Cardiac muscle cell (in vitro differentiated cells and primary cell): Measurements from ENCODE around the gene NR3C2. TPM values are rescaled to one million over a fixed set of nuclear protein-coding genes. Genes with fewer than 3 reads are reported as not detected.

Experiments used
- DNase-seq, 2 donors: peaks; one replicate each; pipeline versions ENCODE4 v3.0.0 to v3.0.0-alpha.2; 2010 to 2017; ENCODE audit warnings: low read depth in 1 of 2, low spot score in 1 of 2
- H3K27ac ChIP-seq: fragments of 200-600 bp; sonication (generic); 2 replicates; pipeline ENCODE4 v1.5.1; 2016
- H3K27me3 ChIP-seq: fragments of 200-600 bp; sonication (generic); 2 replicates; pipeline ENCODE4 v1.6.0; 2016; ENCODE audit warnings: control low read depth
- H3K36me3 ChIP-seq: fragments of 200-600 bp; sonication (generic); 2 replicates; pipeline ENCODE4 v1.5.1; 2016; ENCODE audit warnings: control low read depth
- H3K4me1 ChIP-seq: fragments of 200-600 bp; sonication (generic); 2 replicates; pipeline ENCODE4 v1.8.1; 2017; ENCODE audit warnings: low read depth, mild to moderate bottlenecking, mixed run types
- H3K4me3 ChIP-seq: fragments of 200-600 bp; sonication (generic); 2 replicates; pipeline ENCODE4 v1.5.1; 2016; ENCODE audit warnings: mild to moderate bottlenecking
- H3K9me3 ChIP-seq: fragments of 200-600 bp; sonication (generic); 2 replicates; pipeline ENCODE4 v1.5.1; 2017; ENCODE audit warnings: low read depth, mild to moderate bottlenecking, control low read depth
- polyA plus RNA-seq: library from polyadenylated mRNA; unstranded; fragments of >200 nt; fragmentation: Nextera tagmentation; extraction: Ambion mirVana; gene quantifications from 2 replicates; pipeline ENCODE4 v1.2.1, GENCODE V29; 2016
- total RNA-seq: library from RNA; depleted of rRNA; stranded (reverse); fragments of >200 nt; gene quantifications from 2 replicates; pipeline ENCODE4 v1.2.3, GENCODE V29; 2016
- TF ChIP-seq, protein P1 (sequence below): IDR thresholded peaks from 2 replicates; pipeline ENCODE4 v1.5.1; 2012; ENCODE audit warnings: low read depth, mild to moderate bottlenecking, low read length

NR3C2 gene
- total and polyA plus RNA-seq, 2 experiments from 2014 or later, result 0.43 to 2.5 TPM

GRCh38 chr4:148344941-148345340 is 97.3 kb downstream of the NR3C2 start:
- Histone ChIP-seq H3K27me3 (no peaks in the 10 kb centered on the region), H3K9me3 (no peaks in the 10 kb centered on the region), H3K4me1 (no peaks in the 10 kb centered on the region), H3K4me3 (no peak overlapping the region), H3K36me3 (no peaks in the 10 kb centered on the region), H3K27ac (no peak overlapping the region)
- no peak for DNase-seq
- TF ChIP-seq, protein P1, sequence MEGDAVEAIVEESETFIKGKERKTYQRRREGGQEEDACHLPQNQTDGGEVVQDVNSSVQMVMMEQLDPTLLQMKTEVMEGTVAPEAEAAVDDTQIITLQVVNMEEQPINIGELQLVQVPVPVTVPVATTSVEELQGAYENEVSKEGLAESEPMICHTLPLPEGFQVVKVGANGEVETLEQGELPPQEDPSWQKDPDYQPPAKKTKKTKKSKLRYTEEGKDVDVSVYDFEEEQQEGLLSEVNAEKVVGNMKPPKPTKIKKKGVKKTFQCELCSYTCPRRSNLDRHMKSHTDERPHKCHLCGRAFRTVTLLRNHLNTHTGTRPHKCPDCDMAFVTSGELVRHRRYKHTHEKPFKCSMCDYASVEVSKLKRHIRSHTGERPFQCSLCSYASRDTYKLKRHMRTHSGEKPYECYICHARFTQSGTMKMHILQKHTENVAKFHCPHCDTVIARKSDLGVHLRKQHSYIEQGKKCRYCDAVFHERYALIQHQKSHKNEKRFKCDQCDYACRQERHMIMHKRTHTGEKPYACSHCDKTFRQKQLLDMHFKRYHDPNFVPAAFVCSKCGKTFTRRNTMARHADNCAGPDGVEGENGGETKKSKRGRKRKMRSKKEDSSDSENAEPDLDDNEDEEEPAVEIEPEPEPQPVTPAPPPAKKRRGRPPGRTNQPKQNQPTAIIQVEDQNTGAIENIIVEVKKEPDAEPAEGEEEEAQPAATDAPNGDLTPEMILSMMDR, result no peak

GRCh38 chr4:148344352-148344751 is 97.9 kb downstream of the NR3C2 start:
- H3K36me3 ChIP-seq, result no peaks in the 10 kb centered on the region
- TF ChIP-seq, protein P1, result no peak
- no peaks in the 10 kb centered on the region for H3K4me1 ChIP-seq
- no peak overlapping the region for H3K27ac ChIP-seq
- H3K27me3 ChIP-seq, result no peaks in the 10 kb centered on the region
- H3K9me3 ChIP-seq, result no peaks in the 10 kb centered on the region
- H3K4me3 ChIP-seq, result no peak overlapping the region
- no peak for DNase-seq

- DNase-seq, result no peak
- H3K4me3 ChIP-seq, result no peak overlapping the region
- H3K27ac ChIP-seq, result no peak overlapping the region
- no peaks in the 10 kb centered on the region for H3K27me3 ChIP-seq
- H3K4me1 ChIP-seq, result no peaks in the 10 kb centered on the region
- TF ChIP-seq, protein P1, result no peak
- no peaks in the 10 kb centered on the region for H3K36me3 ChIP-seq
- no peaks in the 10 kb centered on the region for H3K9me3 ChIP-seq
These were observed 100.0 kb downstream of the NR3C2 start for GRCh38 chr4:148341980-148342800.

DNA sequence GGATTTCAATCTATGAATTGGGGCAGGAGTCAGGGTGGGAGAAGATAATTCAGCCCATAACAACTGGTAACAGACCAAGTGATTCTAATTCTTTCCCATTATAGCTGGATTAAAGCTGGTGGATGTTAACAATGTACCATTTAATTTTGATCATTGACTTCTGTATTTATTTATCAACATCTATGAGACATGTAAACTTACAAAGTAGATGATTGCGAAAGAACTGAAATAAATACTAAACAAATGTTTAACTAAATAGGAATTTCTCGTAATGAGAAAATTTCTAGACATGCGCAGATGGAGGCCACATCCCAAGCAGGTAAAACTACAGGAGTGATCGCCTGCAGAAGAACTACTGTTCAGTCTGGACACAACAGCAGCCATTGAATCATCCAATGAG is 107.1 kb downstream of the NR3C2 start:
- Histone ChIP-seq H3K27me3 (no peaks in the 10 kb centered on the region), H3K9me3 (no peaks in the 10 kb centered on the region), H3K27ac (no peak overlapping the region), H3K4me3 (no peak overlapping the region), H3K4me1 (no peaks in the 10 kb centered on the region), H3K36me3 (no peaks in the 10 kb centered on the region)
- DNase-seq, result no peak
- TF ChIP-seq, protein P1, result no peak

DNA sequence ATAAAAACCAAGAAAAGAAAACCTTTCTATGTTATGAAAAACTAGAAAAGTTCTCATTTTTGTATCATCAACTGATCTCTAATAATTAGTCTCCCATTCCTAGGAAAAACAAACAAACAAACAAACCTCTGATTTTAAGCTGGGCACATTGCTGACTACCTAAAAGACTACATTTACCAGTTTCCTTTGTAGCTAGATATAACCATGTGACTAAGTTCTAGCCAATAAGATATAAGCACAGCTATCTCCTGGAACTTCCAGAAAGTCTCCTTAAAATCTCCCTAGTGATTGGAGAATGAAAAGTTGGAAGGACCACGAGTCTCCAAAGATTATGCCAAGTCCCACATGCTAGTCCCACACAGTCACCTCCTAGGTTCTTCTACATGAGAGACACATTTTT is 108.9 kb downstream of the NR3C2 start:
- no peaks in the 10 kb centered on the region for H3K4me1 ChIP-seq
- TF ChIP-seq, protein P1, result no peak
- H3K36me3 ChIP-seq, result no peaks in the 10 kb centered on the region

More for the DNA sequence above, 108.9 kb downstream of the NR3C2 start:
- H3K9me3 ChIP-seq, result no peaks in the 10 kb centered on the region
- no peak overlapping the region for H3K4me3 ChIP-seq
- H3K27ac ChIP-seq, result no peak overlapping the region
- DNase-seq, result no peak
- no peaks in the 10 kb centered on the region for H3K27me3 ChIP-seq
